ENCODE results near the gene AQP5. TPM values are rescaled to one million over a fixed set of nuclear protein-coding genes. Genes with fewer than 3 reads are reported as not detected.

AQP5 gene
- polyA plus RNA-seq, 6 donors from 2014 or later = not detected

- DNase-seq (no peak), ATAC-seq (ENCODE audit: low read depth in 2 of 2) (no peak)
- Mint-ChIP-seq H3K4me3 (no peak overlapping the region), H3K36me3 (no peaks in the 10 kb centered on the region), H3K27me3 (peaks cover 36 to 59% (median 41%) of the 10 kb centered on the region in 3 donors), H3K27ac (peak overlapping the region in 1 of 6 donors; percentile 42), H3K4me1 (peaks cover 6 to 13% (median 11%) of the 10 kb centered on the region in 3 donors), H3K9me3 (no peaks in the 10 kb centered on the region)
Observed at GRCh38 chr12:49949866-49950265, 11.8 kb upstream of the AQP5 start.

DNA sequence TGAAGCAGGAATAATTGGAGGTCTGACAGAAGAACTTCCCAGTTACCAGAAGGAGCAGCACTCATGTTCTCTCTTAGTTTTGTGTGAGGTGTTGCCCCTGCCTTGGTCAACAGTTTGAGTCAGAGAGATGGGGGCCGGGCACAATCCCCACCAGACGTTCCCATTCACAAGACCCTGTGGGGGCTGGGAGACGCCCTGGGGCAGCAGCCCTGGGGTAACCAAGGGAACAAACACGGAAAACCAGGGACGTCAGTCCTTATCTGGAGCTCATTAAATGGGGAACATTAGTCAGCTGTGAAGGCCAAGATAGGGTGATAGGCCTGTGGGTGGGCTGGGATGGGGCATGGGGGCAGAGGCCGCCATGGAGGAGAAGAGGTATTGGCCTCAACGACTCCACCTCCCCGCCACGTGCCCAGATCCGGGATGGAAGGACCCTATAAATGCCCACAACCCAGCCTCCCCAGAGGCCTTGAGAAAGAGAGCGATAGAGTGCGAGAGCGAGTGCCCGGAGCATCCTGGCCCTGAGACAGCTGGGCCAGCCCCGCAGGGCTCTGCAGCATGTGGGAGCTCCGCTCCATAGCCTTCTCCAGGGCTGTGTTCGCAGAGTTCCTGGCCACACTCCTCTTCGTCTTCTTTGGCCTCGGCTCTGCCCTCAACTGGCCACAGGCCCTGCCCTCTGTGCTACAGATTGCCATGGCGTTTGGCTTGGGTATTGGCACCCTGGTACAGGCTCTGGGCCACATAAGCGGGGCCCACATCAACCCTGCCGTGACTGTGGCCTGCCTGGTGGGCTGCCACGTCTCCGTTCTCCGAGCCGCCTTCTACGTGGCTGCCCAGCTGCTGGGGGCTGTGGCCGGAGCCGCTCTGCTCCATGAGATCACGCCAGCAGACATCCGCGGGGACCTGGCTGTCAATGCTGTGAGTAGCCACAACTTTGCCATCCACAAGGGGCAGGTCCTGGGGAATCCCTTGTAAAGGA lies 11.1 kb upstream of the AQP5 start, which contains the start of gene AQP2:
Gene AQP2 (plus strand): TSS at position 465 of the 979 bp plus-strand sequence. CDS start 94 bp downstream, at position 559.
- DNase-seq = no peak
- H3K4me1 Mint-ChIP-seq = peaks cover 3 to 7% (median 4%) of the 10 kb centered on the region in 3 donors
- no peak for ATAC-seq (ENCODE audit: low read depth in 2 of 2)
- peaks cover 35 to 57% (median 37%) of the 10 kb centered on the region in 3 donors for H3K27me3 Mint-ChIP-seq
- H3K4me3 Mint-ChIP-seq = no peak within 1 kb of the TSS
- peak within 1 kb of the TSS in 2 of 6 donors; percentile 42 to 72 for H3K27ac Mint-ChIP-seq
- no peaks in the 10 kb centered on the region for H3K9me3 Mint-ChIP-seq
- no peaks in the 10 kb centered on the region for H3K36me3 Mint-ChIP-seq

DNA sequence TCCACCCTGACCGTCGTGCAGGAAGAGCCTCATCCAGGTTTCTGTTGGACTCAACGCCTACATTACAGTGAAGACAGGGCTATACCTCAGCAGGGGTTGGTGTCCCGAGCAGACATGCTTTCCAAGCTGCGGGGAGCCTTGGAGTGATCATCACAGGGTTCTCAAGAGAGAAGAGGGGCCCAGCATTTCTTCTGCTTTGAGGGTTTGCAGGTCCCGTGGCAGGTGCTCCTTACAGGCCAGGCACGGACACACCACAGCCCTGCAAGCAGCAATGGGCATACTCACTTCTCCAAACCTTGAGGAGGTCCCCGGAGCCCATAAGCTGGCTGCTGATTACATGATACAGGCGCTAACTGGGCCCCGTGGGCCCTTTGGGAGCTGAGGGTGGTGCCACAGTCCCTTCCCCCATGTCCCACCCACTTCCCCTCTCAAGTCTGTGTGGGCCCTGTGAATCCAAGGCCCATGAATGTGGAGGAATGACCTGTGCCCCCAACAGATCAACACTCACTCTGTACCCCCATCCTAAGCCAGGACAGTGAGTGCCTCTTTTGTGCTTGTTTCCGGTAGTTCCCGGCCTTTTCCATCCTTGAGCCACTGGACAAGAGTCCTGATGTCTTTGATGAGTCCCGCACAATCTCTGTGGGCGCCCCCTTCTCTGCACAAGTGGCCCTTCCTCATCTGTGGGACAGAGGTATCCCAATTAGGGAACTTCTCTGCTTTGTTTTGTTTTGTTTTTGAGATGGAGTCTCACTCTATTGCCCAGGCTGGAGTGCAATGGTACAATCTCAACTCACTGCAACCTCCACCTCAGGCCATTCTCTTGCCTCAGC lies 10.0 kb upstream of the AQP5 start:
- Mint-ChIP-seq H3K9me3 (no peaks in the 10 kb centered on the region), H3K4me1 (peaks cover 0 to 3% (median 2%) of the 10 kb centered on the region in 3 donors), H3K36me3 (no peaks in the 10 kb centered on the region), H3K27ac (peak overlapping the region in 1 of 6 donors; percentile 72), H3K27me3 (peaks cover 37 to 60% (median 42%) of the 10 kb centered on the region in 3 donors), H3K4me3 (no peak overlapping the region)
- DNase-seq (no peak), ATAC-seq (ENCODE audit: low read depth in 2 of 2) (no peak)

DNA sequence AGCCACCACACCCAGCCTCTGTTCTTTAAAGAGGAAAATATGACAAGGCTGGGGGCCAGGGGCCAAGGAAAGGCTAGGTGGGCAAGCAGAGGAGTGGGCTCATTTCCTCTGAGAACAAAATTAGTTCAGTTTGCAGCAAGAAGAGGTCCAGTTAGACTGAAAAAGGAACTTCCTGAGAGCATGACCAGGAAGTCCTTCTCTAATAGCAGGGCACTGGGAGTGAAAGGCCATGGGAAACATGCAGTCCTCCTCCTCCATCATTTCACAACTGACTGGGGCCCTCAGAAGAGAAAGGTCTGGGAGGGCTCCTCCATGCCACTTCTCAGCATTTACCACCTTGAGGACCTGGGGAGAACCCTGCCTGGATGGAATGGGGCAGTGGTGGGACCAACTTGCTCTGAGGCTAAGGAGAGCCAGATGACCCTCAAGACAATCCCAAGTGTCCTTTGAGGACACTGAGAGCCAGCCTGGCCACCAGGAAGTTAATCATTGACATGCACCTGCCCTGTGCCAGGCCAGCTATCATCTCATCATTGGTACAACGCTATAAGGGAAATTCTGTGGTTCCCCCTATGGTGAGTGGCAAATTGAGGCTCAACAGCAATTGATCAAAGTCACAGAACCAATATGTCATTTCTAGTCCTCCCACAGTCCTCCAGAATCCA lies 9.1 kb upstream of the AQP5 start:
- H3K4me1 Mint-ChIP-seq = peaks cover 0 to 3% (median 3%) of the 10 kb centered on the region in 3 donors
- DNase-seq (no peak), ATAC-seq (ENCODE audit: low read depth in 2 of 2) (no peak)
- H3K36me3 Mint-ChIP-seq = no peaks in the 10 kb centered on the region
- H3K9me3 Mint-ChIP-seq = no peaks in the 10 kb centered on the region
- H3K27ac Mint-ChIP-seq = no peak overlapping the region
- no peak overlapping the region for H3K4me3 Mint-ChIP-seq
- peaks cover 46 to 67% (median 51%) of the 10 kb centered on the region in 3 donors for H3K27me3 Mint-ChIP-seq

GRCh38 chr12:49953151-49953550 lies 8.5 kb upstream of the AQP5 start:
- ATAC-seq (ENCODE audit: low read depth in 2 of 2) (no peak), DNase-seq (no peak)
- Mint-ChIP-seq H3K9me3 (no peaks in the 10 kb centered on the region), H3K27ac (no peak overlapping the region), H3K27me3 (peaks cover 52 to 67% (median 55%) of the 10 kb centered on the region in 3 donors), H3K4me1 (peaks cover 0 to 3% (median 3%) of the 10 kb centered on the region in 3 donors), H3K4me3 (no peak overlapping the region), H3K36me3 (no peaks in the 10 kb centered on the region)

- Mint-ChIP-seq H3K9me3 (no peaks in the 10 kb centered on the region), H3K36me3 (no peaks in the 10 kb centered on the region), H3K4me1 (peaks cover 0 to 3% (median 3%) of the 10 kb centered on the region in 3 donors), H3K27me3 (peaks cover 56 to 69% (median 65%) of the 10 kb centered on the region in 3 donors), H3K27ac (no peak overlapping the region), H3K4me3 (no peak overlapping the region)
- DNase-seq (no peak), ATAC-seq (ENCODE audit: low read depth in 2 of 2) (no peak)
Observed at GRCh38 chr12:49953961-49954846, 7.5 kb upstream of the AQP5 start.

- DNase-seq (no peak), ATAC-seq (ENCODE audit: low read depth in 2 of 2) (no peak)
- H3K27ac Mint-ChIP-seq = no peak overlapping the region
- peaks cover 0 to 1% of the 10 kb centered on the region in 2 donors for H3K36me3 Mint-ChIP-seq
- H3K27me3 Mint-ChIP-seq = peaks cover 65 to 72% (median 66%) of the 10 kb centered on the region in 3 donors
- H3K4me3 Mint-ChIP-seq = peak overlapping the region in 1 of 8 donors; percentile 47
- no peaks in the 10 kb centered on the region for H3K9me3 Mint-ChIP-seq
- peaks cover 1 to 4% (median 4%) of the 10 kb centered on the region in 3 donors for H3K4me1 Mint-ChIP-seq
Observed at GRCh38 chr12:49954863-49955830, 6.5 kb upstream of the AQP5 start.

DNA sequence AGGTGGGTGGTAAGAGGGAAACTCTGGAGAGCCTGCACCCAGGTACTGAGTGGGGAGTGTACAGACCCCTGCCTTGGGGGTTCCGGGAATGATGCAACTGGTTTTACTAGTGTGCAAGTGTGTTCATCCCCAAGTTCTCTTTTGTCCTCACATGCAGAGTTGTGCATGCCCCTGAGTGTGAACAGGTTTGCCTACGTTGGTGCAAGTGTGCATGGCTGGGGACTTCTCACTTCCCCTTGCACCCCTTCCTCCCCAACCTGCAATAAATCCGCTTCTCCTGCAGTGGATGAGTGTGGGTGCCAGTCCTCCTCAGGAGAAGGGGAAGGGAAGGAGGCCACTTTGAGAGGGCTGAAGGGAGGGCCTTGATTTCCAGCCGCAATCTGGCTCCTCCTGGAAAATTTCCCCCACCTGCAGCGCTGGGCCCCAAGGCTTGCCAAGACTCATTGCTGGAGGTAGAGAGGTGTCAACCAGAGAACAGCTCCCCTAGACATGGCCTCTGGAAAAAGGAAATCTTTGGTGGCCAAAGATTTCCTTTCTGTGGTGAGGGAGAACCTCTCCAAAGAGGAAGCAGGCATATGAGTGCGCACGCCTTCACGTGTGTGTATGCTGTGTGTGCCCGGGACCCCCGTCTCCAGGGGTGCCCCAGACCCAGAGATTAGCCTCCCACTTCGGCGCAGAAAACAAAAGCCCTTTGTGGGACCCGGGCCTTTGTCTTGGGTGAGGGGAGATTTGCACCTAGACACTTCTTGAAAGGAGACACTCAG lies 5.6 kb upstream of the AQP5 start:
- Mint-ChIP-seq H3K36me3 (peaks cover 4 to 10% of the 10 kb centered on the region in 2 donors), H3K4me3 (no peak overlapping the region), H3K27me3 (peaks cover 73 to 77% (median 75%) of the 10 kb centered on the region in 3 donors), H3K4me1 (peaks cover 8 to 12% (median 11%) of the 10 kb centered on the region in 3 donors), H3K9me3 (peaks cover 0 to 4% (median 0%) of the 10 kb centered on the region in 7 donors), H3K27ac (no peak overlapping the region)
- ATAC-seq (ENCODE audit: low read depth in 2 of 2) = peak in 1 of 2 donors; percentile 28
- DNase-seq = no peak

GRCh38 chr12:49956663-49957569 lies 4.8 kb upstream of the AQP5 start:
- Mint-ChIP-seq H3K27ac (no peak overlapping the region), H3K4me3 (no peak overlapping the region), H3K36me3 (peaks cover 4 to 10% of the 10 kb centered on the region in 2 donors), H3K9me3 (peaks cover 0 to 4% (median 0%) of the 10 kb centered on the region in 7 donors), H3K4me1 (peaks cover 8 to 12% (median 11%) of the 10 kb centered on the region in 3 donors), H3K27me3 (peaks cover 70 to 77% (median 76%) of the 10 kb centered on the region in 3 donors)
- ATAC-seq (ENCODE audit: low read depth in 2 of 2) (no peak), DNase-seq (no peak)

DNA sequence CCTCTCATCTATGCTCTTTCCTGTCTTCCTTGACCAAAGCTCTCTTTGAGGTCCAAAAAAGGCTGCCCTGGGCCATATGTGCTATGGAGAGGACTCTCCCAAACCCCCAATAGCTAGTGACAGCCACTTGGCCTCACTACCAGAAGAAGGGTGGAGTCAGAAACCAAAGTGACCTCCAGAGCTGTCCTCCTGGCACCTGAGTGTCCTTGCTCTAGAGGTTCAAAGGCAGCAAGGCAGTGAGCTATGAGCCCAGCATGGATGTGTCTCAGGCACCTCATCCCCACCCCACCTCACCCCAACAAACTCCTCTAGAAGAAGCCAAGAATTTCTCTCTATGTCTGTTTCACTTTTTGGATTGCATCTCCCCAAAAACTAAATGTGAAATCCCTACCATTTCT lies 4.1 kb upstream of the AQP5 start:
- no peak for ATAC-seq (ENCODE audit: low read depth in 2 of 2)
- peaks cover 8 to 14% (median 11%) of the 10 kb centered on the region in 3 donors for H3K4me1 Mint-ChIP-seq
- no peak overlapping the region for H3K27ac Mint-ChIP-seq
- peaks cover 0 to 4% (median 0%) of the 10 kb centered on the region in 7 donors for H3K9me3 Mint-ChIP-seq
- no peak for DNase-seq
- peaks cover 4 to 10% of the 10 kb centered on the region in 2 donors for H3K36me3 Mint-ChIP-seq
- H3K4me3 Mint-ChIP-seq = no peak overlapping the region
- peaks cover 66 to 82% (median 81%) of the 10 kb centered on the region in 3 donors for H3K27me3 Mint-ChIP-seq
